HG03378 (cell line): Measurements from ENCODE around the gene WFIKKN1.
"Not testable (repeated sequence)": the region's sequence is repeated elsewhere in the genome, so short reads cannot be mapped to it uniquely, and the experiment has no call there.

ENCODE experiments used
- ATAC-seq: cut with Tn5 transposase; IDR thresholded peaks from one replicate; pipeline ENCODE4 v1.9.1; 2021; ENCODE audit warnings: mild to moderate bottlenecking, moderate library complexity; ENCODE audit not compliant: unreplicated experiment

The WFIKKN1 gene

DNA sequence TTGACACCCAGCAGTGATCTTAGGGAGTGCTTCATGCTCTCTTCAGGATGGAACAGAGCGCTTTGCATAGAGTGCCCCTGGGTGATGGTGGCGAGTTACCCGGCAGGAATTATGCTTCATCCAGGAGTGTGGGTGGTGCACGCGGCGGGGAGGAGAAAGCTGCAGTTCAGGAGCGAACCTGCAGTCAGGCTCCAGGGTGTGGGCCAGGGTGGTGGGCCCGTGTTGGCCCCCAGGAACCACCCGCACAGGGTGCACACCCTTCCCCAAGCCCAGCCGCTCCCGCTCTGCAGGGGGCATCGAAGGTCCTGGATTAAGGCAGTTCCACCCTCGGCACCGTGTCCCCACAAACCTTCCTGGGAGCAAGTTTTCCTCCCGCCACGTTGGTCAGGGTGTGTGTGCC is 37.0 kb upstream of the WFIKKN1 start:
- no peak for ATAC-seq

DNA sequence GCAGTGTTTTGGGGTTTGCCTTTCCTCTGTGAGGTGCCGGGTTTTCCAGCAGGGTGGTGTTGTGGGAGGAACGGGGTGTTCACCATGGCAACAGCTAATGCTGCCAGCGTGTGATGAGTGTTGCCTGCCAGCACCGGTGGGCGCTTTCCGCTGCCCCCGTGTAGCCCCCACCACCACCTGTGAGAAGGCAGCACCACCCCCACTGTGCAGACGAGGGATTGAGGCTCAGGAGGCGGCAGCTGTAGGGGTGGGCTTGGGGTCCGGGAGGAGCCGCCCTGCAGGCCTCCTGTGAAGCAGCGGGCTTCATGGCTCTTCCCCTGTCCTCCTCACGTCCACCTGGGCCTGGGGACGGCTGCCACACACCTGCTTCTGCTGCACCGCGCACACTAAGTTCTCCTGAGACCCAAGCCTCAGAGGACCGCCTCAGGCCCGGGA is 35.7 kb upstream of the WFIKKN1 start:
- ATAC-seq = no peak

DNA sequence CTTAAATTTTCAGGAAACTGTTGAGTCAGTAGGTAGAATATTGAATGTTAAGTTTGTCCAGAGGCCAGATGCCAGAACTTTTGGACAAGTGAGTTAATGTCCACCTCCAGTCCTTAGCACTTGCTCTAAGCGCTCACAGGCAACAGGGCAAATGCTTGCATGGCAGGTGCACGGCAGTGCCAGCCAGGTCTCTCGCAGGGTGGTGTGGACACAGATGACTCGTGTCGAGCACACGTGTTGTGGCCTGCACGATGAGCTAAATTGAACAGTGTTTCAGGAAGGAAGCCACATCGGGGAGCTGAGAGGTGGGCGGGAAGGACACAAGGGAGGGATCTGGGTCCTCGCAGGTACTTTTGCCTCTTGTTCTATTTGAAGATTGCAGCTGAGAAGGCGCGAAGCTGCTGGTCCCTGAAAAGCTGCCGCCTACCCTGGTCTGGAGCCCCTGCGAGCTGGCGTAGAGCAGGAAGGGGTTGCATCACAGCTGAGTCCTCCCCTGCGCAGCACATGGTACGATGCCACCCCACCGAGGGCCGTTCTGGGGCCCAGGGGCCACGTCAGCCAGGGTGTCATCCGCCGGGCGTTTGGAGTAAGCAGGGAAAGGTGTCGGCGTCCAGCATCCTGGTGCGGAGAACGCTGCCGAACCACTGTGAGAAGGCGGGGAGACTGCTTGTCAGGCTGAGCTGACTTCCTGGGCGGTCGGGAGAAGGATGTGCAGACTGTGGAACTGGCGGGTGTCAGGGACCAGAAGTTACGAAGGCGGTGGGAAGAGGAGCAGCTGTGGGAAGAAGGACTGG is 34.6 kb upstream of the WFIKKN1 start:
- no peak for ATAC-seq

DNA sequence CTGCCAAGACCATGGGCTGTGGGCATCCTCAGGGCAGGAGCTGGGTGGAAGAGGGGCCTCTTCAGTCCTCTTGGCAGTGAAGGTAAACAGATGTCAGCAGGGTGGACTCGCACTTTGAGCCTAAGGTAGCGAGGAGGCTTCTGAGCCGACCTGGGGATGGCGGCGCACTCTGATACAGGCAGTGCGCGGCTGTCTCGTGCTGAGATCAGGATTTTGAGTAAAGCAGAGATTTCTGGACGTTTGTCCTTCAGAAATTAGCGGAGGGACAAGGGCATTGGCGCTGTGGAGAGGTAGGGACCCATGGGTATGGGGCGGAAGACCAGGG is 34.1 kb upstream of the WFIKKN1 start:
- no peak for ATAC-seq

DNA sequence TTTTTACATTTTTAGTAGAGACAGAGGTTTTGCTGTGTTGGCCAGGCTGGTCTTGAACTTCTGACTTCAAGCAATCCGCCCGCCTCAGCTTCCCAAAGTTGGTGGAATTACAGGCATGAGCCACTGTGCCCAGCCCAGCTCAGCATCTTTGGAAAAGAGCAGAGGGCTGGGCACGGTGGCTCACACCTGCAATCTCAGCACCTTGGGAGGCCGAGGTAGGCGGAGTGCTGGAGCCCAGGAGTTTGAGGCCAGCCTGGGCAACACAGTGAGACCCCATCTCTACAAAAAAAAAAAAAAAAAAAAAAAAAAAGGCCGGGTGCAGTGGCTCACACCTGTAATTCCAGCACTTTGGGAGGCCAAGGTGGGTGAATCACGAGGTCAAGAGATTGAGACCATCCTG is 33.1 kb upstream of the WFIKKN1 start:
- not testable (repeated sequence) for ATAC-seq

DNA sequence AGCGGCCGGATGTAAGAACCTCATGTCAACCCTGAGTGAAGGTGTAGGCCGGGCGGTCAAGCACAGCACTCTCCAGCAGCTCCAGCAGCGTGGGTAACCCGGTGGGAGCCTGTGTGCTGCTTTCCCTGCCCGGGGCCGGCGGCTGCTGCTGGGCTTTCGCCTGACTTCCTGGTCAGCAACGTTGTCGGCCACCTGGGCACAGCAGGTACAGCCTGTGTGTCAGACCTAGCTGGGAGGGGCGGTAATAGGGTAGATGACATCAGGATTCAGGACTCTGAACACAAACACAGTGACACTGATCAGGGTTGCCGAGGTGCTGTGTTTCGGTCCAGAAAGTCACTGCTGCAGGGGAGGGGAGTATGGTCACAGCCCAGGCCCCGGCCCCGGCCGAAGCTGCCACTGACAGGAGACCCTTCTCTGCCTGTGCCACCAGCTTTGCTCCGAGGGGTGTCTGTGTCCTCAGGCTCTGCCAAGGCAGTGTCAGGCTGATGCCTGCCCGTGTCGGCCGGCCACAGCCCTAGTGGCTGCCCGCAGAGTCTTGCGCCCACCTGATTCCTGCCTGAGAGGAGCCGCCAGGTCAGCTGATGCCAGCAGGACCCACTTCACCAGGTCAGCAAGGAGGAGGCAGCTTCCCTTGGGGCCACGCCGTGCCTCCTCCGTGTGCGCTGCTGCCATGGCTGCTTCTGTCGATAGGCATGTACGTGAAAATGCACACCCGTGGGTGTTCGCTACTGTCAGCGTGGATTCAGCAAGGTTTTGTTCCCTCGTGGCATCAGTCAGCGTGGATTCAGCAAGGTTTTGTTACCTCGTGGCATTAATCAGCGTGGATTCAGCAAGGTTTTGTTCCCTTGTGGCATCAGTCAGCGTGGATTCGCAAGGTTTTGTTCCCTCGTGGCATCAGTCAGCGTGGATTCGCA is 31.7 kb upstream of the WFIKKN1 start:
- ATAC-seq = no peak

DNA sequence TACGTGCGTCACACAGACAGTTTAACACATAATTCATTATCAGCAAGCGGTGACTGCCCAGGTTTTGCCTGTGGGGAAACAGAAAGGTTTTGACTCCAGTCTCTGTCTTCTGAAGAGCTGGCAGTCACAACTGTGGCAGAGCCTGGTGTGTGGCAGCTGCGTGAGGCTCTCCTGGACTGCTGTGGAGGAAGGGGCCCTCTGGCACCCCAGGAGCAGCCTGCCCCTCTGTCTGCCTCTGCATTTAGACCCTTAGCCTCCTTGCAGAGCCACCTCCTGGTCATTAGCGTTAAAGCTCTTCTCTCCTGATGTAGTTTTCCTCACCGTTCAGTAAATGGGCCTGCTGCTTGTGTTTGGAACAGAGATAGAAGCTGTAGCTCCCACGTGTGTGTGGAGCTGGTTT is 30.0 kb upstream of the WFIKKN1 start:
- no peak for ATAC-seq

DNA sequence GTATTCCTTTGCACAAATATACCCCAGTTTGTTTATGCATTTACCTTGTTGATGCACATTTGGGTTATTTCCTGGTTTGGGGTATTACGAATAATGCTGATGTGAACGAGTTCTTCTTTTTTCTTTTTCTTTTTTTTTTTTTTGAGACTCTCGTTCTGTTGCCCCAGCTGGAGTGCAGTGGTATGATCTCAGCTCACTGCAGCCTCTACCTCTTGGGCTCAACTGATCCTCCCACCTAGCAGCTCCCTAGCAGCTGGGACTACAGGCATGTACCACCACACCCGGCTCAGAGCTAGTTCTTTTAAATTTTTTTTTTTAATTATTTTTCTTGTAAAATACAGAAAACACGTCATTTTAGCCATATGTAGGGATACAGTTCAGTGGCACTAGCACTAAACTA is 26.9 kb upstream of the WFIKKN1 start:
- ATAC-seq = no peak

DNA sequence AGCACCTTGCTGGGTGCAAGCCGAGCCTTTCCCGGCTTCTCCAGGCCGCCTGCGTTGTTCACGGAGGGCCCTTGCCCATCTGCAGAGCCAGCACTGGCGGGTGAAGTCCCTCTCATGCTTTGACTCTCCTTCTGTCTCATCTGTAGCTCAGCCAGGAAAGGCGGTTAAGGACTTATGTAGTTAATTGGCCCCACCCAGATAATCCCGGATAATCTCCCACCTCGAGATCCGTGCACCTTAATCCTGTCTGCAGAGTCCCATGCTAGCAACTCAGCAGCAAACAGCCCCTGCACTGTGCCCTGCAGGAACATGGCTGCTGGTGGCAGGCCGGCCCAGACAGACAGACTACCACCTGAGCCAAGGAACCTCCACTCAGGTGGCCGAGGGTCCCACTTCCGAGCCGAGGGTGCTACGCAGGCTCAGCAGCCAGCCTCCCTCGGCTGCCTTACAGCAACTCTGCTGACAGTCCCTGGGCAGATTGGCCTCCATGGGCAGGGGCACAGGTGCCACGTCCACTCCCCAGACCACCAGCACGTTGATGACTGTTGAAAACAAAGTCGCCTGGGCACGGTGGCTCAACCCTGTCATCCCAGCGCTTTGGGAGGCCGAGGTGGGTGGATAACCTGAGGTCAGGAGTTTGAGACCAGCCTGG is 24.0 kb upstream of the WFIKKN1 start:
- no peak for ATAC-seq

DNA sequence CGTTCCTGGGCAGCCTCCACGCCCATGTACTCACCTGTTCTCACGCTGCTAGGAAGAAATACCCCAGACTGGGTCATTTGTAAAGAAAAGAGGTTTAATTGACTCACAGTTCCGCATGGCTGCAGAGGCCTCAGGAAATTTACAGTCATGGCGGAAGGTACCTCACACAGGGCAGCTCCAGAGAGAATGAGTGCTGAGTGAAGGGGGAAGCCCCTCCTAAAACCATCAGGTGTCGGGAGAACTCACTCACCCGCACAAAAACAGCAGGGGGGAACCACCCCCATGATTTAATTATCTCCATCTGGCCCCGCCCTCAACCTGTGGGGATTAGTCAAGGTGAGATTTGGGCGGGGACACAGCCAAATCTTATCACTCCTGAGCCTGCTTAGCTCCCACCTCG is 22.8 kb upstream of the WFIKKN1 start:
- no peak for ATAC-seq

DNA sequence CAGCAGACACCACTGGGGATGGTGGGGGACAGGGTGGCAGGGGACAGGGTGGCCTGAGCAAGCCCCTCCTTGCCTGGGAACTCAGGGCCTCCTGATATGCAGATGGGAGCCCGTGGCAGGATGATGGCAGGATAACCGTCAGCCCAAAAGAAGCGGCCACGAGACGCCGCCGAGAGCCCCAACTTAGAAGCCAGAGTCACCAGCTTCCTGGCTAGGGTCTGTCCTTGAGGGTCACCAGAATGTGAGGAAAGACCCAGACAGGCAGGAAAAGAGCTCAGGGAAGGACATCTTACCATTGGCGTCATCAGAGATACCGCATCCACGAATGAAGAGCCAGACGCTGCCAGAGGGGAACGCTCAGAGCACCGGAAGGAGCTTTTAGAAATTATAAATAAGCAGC is 21.5 kb upstream of the WFIKKN1 start:
- ATAC-seq = no peak

DNA sequence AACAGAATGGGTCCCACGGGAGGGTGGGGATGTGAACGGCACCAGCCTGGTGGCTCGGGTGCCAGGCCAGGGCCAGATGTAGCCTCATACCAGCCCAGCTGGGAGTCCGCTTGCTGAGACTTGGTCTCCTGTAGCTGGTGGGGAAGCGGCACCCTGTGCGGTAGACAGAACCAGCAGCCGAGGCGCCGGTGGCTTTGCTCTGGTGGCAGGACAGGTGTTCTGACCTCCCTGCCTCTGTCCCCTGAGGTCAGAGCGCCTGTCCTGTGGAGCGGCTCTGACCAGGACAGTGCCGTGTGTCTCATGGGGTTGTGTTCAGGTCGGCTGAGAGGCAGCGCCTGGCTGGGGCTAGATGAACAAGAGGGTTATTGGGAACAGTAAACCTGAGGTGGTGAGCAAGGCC is 20.8 kb upstream of the WFIKKN1 start:
- ATAC-seq = no peak

DNA sequence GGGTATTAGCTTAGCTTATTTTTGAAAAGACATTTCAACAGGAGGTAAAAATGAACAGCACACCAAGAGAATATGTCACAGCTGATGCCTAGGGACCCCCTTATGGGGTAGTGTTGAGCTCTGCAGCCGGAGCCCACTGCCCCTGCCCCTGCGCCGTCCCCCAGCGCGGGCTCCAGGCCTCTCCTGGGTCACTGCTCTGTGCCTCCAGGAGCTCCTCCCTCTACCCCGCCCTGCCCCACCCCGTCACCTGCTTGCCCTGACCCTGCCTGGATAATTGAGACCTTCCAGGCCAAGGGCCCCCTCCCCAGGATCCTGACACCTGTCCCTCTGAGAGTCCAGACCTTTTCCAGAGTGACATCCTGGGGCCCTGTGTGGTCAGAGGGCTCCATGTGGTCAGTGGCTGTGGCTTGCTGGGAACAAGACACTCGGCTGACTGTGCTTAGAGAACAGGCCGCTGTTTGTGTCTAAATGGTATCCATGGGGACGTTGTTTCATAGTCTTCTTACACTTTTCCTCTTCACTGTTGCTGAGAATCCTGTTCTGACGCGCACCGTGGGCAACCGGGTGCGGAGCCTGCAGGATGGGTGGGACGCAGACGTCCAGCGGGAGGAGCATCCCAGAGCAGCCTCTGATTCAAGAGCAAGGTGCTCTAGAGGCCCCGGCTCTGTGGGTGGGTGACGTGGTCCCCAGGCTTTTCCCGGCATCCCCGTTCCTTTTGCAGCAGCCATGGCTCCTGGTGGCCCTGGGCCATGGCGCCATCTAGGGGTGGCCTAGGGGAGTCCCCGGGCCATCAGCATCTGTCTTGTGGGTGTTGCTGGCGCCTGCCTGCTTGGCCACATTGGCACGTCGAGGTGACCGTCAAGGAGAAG is 20.0 kb upstream of the WFIKKN1 start:
- no peak for ATAC-seq

DNA sequence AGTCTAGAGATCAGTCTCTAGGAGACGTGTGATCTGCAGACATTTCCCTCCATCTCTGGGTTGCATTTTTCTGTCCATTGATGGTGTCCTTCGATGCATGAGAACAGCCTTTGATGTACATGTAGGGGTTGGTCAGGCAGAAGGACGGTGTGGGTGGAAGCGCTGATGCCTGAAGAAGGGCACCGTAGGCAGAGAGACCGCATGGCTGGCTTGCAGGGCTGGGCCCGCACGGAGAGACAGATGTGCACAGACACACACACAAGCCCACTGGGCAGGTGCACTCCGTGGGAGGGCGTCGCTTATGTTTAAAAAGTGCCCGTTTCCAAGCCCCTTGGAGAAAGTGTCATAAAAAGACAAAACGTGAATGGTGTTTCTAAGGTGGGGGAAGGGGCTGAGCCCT is 15.7 kb upstream of the WFIKKN1 start:
- ATAC-seq = no peak

DNA sequence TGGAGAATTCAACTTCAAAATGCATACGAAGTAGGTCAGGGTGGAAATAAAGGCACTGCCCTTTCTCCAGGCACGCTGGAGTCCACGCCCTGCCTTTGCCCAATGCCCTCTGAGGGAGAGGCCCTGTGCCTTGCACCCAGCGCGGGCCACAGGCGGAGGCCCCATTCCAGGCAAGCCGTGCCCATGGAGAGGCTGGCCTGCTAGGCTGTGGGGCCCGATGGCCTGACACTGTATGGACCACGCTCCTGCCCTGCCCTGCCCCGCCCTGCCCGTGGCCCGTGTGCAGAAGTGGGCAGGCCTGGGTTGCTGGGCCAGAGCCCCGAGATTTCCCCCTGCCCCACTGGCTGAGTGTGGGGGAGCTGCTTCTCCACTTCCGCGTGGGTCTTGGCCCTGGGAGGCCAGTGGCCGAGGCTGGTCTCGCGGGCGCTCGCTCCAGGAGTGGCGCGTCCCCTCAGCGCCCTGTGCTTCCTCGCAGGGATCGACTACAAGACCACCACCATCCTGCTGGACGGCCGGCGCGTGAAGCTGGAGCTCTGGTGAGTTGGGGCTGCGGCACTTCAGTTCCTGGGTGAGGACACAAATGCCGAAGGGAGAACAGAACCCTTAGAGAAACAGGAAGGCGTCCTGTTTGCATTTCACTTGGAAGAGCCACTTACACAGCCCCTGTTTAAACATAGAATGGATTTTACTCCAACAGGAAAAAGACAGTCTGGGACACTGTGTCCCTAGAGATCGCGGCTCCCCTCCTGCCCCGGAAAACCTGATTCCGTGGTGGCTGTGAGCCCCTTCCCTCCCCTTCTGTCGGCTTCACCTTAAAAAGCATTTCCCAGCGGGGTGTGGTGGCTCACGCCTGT is 13.8 kb upstream of the WFIKKN1 start:
- ATAC-seq = no peak

DNA sequence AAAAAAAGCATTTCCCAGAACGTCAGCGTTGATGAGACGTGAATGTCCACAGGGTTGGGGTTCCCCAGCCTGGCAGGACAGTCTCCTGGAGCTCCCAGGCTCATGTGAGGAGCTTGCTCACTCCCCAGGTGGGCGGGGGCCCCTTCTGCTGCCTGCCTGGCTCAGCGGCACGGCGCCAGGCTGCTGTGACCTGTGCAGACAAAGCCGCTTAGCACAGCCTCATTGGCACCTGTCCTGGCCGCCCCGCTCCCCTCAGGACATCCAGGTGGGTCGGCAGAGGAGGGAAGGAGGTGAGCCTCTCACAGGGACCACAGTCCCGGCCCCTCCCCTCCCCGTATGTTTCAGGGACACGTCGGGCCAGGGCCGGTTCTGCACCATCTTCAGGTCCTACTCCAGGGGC is 12.9 kb upstream of the WFIKKN1 start:
- ATAC-seq = no peak

DNA sequence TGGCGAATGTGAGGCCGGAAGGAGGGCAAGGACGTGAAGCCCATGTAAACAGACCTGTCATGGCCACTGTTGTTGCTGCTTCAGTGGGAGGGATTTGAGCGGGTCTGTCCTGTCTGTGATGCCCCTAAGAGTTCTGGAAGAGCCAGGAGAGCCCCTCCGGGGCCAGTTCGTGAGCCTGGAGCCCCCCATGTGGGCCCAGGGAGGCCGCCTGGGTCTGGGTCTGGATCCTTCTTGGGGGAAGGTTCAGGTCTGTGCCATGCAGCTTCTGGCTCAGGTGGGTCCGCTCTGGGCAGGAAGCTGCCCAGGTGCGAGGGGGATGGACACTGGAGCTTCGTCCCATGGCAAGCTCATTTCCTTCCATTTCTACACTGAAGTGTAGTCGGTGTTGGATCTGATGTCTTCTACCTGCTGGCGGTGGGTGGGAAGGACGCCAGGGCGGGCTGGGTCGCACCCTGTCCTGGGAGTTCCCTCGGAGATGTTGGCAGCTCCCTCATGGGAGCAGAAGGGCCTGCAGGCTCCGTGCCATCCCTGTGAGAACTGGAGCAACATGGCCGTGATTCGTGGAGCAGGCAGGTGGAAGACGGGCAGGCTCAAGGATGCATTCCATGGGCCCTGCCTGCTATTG is 11.2 kb upstream of the WFIKKN1 start:
- ATAC-seq = no peak

DNA sequence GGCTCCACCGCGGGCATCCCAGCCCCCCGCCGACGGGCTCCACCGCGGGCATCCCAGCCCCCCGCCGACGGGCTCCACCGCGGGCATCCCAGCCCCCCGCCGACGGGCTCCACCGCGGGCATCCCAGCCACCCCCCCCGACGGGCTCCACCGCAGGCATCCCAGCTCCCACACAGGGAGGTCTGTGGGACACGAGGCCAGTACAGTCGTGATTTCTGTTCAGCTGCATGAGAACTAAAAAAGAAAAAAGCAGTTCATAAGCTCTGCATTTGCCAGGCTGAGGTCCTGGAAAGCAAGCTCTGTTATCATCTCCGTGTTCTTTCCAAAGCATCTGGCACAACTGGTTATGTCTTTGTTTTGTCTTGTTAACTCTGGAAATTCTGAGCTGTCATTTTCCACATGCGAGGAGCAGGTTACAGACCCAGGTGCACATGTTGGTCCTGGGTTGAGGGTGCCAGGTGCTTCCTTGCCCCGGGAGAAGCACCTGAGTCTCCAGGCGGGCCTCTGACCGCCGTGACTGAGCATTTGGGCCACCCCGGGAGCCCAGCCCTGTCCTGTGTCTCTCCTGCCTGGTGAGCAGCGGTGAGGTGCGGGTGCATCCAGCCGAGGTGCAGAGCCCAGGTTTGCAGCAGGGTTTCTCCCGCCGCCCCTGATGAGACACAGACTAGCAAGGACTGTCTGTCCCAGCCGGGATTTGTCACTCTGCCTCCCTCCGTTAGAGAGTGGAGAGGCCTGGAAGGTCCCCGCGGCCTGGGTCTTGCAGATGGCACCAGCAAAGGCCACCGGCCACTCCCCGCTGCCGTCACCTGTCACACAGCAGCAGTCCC is 9.9 kb upstream of the WFIKKN1 start:
- ATAC-seq = no peak
